H1 (cell line): ENCODE measurements around the gene ZBTB44. TPM values are rescaled to one million over a fixed set of nuclear protein-coding genes. Genes with fewer than 3 reads are reported as not detected.

Experiments
- CTCF ChIA-PET: fragments of 300-600 bp; sonication (Branson Sonifier 250); formaldehyde crosslinking; loops from one replicate; lab custom pipeline; 2021; ENCODE audit not compliant: partially characterized antibody; lab: Charles Lee
- POLR2A ChIA-PET: fragments of 300-600 bp; sonication (Branson Sonifier 250); formaldehyde crosslinking; loops from one replicate; lab custom pipeline; 2021; ENCODE audit warnings: inconsistent platforms; ENCODE audit not compliant: partially characterized antibody; lab: Charles Lee
- DNase-seq, 2 experiments: peaks; one replicate each; pipeline versions ENCODE4 v3.0.0 to v3.0.0-alpha.2; 2010 to 2022; ENCODE audit warnings: low spot score in 2 of 2, low read depth in 1 of 2, mixed read lengths in 1 of 2
- FAIRE-seq: peaks from 2 replicates; lab custom pipeline; 2011; peaks lifted over from hg19 to GRCh38; lab: Jason Lieb, UNC
- H2AFZ ChIP-seq: 2 replicates; pipeline ENCODE4 v1.8.1; 2012; ENCODE audit warnings: low read length, inconsistent platforms
- H2AK5ac ChIP-seq: 2 replicates; pipeline ENCODE4 v1.6.1; 2013; ENCODE audit warnings: low read depth, low read length
- H2BK120ac ChIP-seq: replicated peaks from 2 replicates; pipeline ENCODE3; 2013; ENCODE audit warnings: low read depth, low read length, inconsistent platforms
- H2BK12ac ChIP-seq: 2 replicates; pipeline ENCODE4 v1.6.1; 2013; ENCODE audit warnings: low read depth, low read length
- H2BK15ac ChIP-seq: 2 replicates; pipeline ENCODE4 v1.6.1; 2013; ENCODE audit warnings: low read length
- H2BK20ac ChIP-seq: 2 replicates; pipeline ENCODE4 v1.6.1; 2013; ENCODE audit warnings: low read length
- H2BK5ac ChIP-seq: 2 replicates; pipeline ENCODE4 v1.6.1; 2013; ENCODE audit warnings: low read depth, low read length
- H3K14ac ChIP-seq: 2 replicates; pipeline ENCODE4 v1.6.1; 2013; ENCODE audit warnings: inconsistent platforms; ENCODE audit not compliant: insufficient read length
- H3K18ac ChIP-seq: 2 replicates; pipeline ENCODE4 v1.6.1; 2013; ENCODE audit warnings: low read length; ENCODE audit errors: extremely low read depth
- H3K23ac ChIP-seq: 2 replicates; pipeline ENCODE4 v1.6.1; 2013; ENCODE audit warnings: inconsistent platforms; ENCODE audit not compliant: insufficient read length
- H3K23me2 ChIP-seq: 2 replicates; pipeline ENCODE4 v1.6.1; 2013; ENCODE audit warnings: low read depth, low read length
- H3K27ac ChIP-seq: 2 replicates; pipeline ENCODE4 v1.6.1; 2011; ENCODE audit warnings: low read depth, low read length, inconsistent platforms
- H3K27me3 ChIP-seq, 4 experiments: replicated peaks in 1 of 4; 1 replicate in 1 of 4; 2 replicates in 3 of 4; pipeline versions ENCODE4 v1.6.1 to v1.8.1; 2011 to 2013; ENCODE audit warnings: low read length in 3 of 4, mild to moderate bottlenecking in 3 of 4, inconsistent platforms in 2 of 4, mixed read lengths in 2 of 4, moderate library complexity in 1 of 4; ENCODE audit not compliant: control insufficient read depth in 3 of 4, insufficient read depth in 3 of 4; ENCODE audit errors: extremely low read depth in 1 of 4
- H3K36me3 ChIP-seq, 4 experiments: 2 replicates each; pipeline versions ENCODE4 v1.6.1 to v1.8.1; 2011 to 2013; ENCODE audit warnings: mild to moderate bottlenecking in 4 of 4, low read length in 3 of 4, moderate library complexity in 2 of 4, control low read depth in 1 of 4, inconsistent platforms in 1 of 4; ENCODE audit not compliant: insufficient read depth in 4 of 4, control insufficient read depth in 2 of 4
- H3K4ac ChIP-seq: replicated peaks from 2 replicates; pipeline ENCODE3; 2013; ENCODE audit warnings: low read length, low read depth, mixed read lengths, inconsistent platforms; ENCODE audit not compliant: insufficient read length
- H3K4me1 ChIP-seq, 4 experiments: replicated peaks in 1 of 4; 1 replicate in 1 of 4; 2 replicates in 3 of 4; pipeline versions ENCODE4 v1.6.1 to v1.8.1; 2011 to 2013; ENCODE audit warnings: low read length in 3 of 4, inconsistent platforms in 2 of 4, mixed read lengths in 1 of 4; ENCODE audit not compliant: insufficient read depth in 4 of 4, control insufficient read depth in 3 of 4
- H3K4me2 ChIP-seq, 2 experiments: 2 replicates each; pipeline versions ENCODE4 v1.6.1 to v1.8.1; 2011 to 2013; ENCODE audit warnings: low read depth in 2 of 2, low read length in 2 of 2, control low read depth in 1 of 2, inconsistent platforms in 1 of 2, mild to moderate bottlenecking in 1 of 2; ENCODE audit not compliant: insufficient read depth in 1 of 2
- H3K4me3 ChIP-seq, 4 experiments: fragments of 200-600, 300-600 bp in 1 of 4; sonication (generic), shearing (Covaris generic), sonication (Bioruptor Twin) in 1 of 4; 2 replicates each; pipeline versions ENCODE4 v1.5.1 to v1.8.1; 2011 to 2016; ENCODE audit warnings: low read length in 4 of 4, low read depth in 3 of 4, control low read depth in 2 of 4, inconsistent platforms in 2 of 4, mild to moderate bottlenecking in 2 of 4, mixed read lengths in 1 of 4, moderate library complexity in 1 of 4; ENCODE audit not compliant: insufficient read depth in 2 of 4; ENCODE audit errors: extremely low read depth in 1 of 4
- H3K56ac ChIP-seq: replicated peaks from 2 replicates; pipeline ENCODE3; 2013; ENCODE audit warnings: low read depth, mild to moderate bottlenecking, mixed read lengths, low read length, inconsistent platforms; ENCODE audit not compliant: insufficient read length
- H3K79me1 ChIP-seq: 2 replicates; pipeline ENCODE4 v1.6.1; 2013; ENCODE audit warnings: low read depth, low read length, control low read depth
- H3K79me2 ChIP-seq, 2 experiments: 2 replicates each; pipeline versions ENCODE4 v1.6.1 to v1.8.1; 2012 to 2013; ENCODE audit warnings: low read length in 2 of 2, mild to moderate bottlenecking in 2 of 2, inconsistent platforms in 1 of 2; ENCODE audit not compliant: insufficient read depth in 2 of 2, control insufficient read depth in 1 of 2
- H3K9ac ChIP-seq, 4 experiments: replicated peaks in 1 of 4; 1 replicate in 1 of 4; 2 replicates in 3 of 4; pipeline versions ENCODE4 v1.6.1 to v1.8.1; 2011 to 2013; ENCODE audit warnings: low read depth in 3 of 4, low read length in 3 of 4, control low read depth in 2 of 4, mild to moderate bottlenecking in 2 of 4, moderate library complexity in 2 of 4, inconsistent platforms in 1 of 4; ENCODE audit errors: extremely low read depth in 1 of 4
- H3K9me3 ChIP-seq, 2 experiments: 2 replicates each; pipeline versions ENCODE4 v1.6.1 to v1.8.1; 2012 to 2013; ENCODE audit warnings: mild to moderate bottlenecking in 2 of 2, moderate library complexity in 2 of 2, control low read depth in 1 of 2, inconsistent platforms in 1 of 2, low read depth in 1 of 2, low read length in 1 of 2, mixed read lengths in 1 of 2; ENCODE audit not compliant: insufficient read depth in 2 of 2
- H4K20me1 ChIP-seq, 2 experiments: replicated peaks in 1 of 2; 2 replicates each; pipeline versions ENCODE3 to v1.8.1; 2011 to 2013; ENCODE audit warnings: inconsistent platforms in 2 of 2, low read length in 2 of 2, mild to moderate bottlenecking in 1 of 2; ENCODE audit not compliant: insufficient read depth in 2 of 2, control insufficient read depth in 1 of 2
- H4K5ac ChIP-seq: 2 replicates; pipeline ENCODE4 v1.6.1; 2013; ENCODE audit warnings: low read length, low read depth, mixed read lengths, inconsistent platforms; ENCODE audit not compliant: insufficient read length
- H4K8ac ChIP-seq: 2 replicates; pipeline ENCODE4 v1.8.0; 2013; ENCODE audit warnings: mild to moderate bottlenecking, moderate library complexity, low read length, inconsistent platforms; ENCODE audit not compliant: insufficient read depth; ENCODE audit errors: extremely low read depth
- H4K91ac ChIP-seq: replicated peaks from 2 replicates; pipeline ENCODE3; 2013; ENCODE audit warnings: low read length, mixed read lengths, inconsistent platforms; ENCODE audit not compliant: insufficient read length
- JUN ChIP-seq: IDR thresholded peaks from 2 replicates; pipeline ENCODE4 v1.6.1; 2011; ENCODE audit warnings: low read depth, mild to moderate bottlenecking, improper control_type of control experiment, low read length
- POLR2AphosphoS5 ChIP-seq: IDR thresholded peaks from 2 replicates; pipeline ENCODE4 v1.6.1; 2011; ENCODE audit warnings: low read depth, low read length
- SIRT6 ChIP-seq: IDR thresholded peaks from one replicate; pipeline ENCODE4 v1.7.1; 2012; ENCODE audit warnings: low read length, inconsistent platforms
- polyA plus RNA-seq, 7 experiments: library from polyadenylated mRNA; depleted of rRNA in 3 of 7; stranded (reverse) in 5 of 7; unstranded in 2 of 7; fragments of >200 nt in 5 of 7; fragments of 200-250 nt in 2 of 7; gene quantifications; 1 replicate in 5 of 7; 2 replicates in 1 of 7; 4 replicates in 1 of 7; pipeline versions ENCODE4 v1.2.1 to v1.2.3, GENCODE V29; 2011 to 2013; ENCODE audit warnings: missing spikeins in 2 of 7, mixed read lengths in 2 of 7
- total RNA-seq: library from RNA; stranded (reverse); fragmentation: NEBNext Ultra II Directional; extraction: Animal tissue kit (Norgen Biotek cat#: 25700); gene quantifications from 2 replicates; pipeline ENCODE4 v1.2.1, GENCODE V29; 2021
- TF ChIP-seq, protein P1 (sequence below): IDR thresholded peaks from 2 replicates; pipeline ENCODE4 v1.6.1; 2012; ENCODE audit warnings: inconsistent platforms

The ZBTB44 gene
- total and polyA plus RNA-seq, 2 of the 8 experiments (the other 6 are each of a cell fraction or from before 2014, with no cell fraction given), result 37.2 to 158 TPM

DNA sequence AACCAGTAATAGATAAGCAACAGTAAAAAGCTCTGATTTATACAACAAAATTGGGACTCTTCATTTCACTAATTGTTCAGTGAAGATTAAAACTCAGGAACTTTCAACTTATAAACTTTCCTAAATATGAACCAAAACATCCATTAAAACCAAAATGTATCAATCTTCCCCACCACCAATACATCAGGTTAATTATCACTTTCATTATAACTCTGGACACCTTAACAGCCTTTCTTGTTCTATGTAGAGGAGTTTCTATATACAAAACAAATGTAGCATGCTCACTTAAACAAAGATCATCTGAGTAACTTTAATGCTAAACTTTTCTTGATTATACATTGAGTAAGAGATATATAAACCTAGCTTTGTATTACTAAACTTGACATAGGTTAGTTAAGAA is 80.4 kb downstream of the ZBTB44 start:
- Histone ChIP-seq H3K79me2 (0 out of 4 replicates have a peak, but pooled peaks cover 0 to 2% of the 10 kb centered on the region in 2 experiments), H2BK15ac (no peak overlapping the region), H2BK120ac (no peak overlapping the region), H4K20me1 (no peaks in the 10 kb centered on the region), H2BK5ac (no peak overlapping the region), H2BK12ac (no peak overlapping the region), H4K8ac (no peak overlapping the region), H3K27me3 (peaks cover 0 to 1% (median 0%) of the 10 kb centered on the region in 4 experiments; a peak in 1 of 7 replicates), H3K36me3 (peaks cover 4 to 34% (median 21%) of the 10 kb centered on the region in 4 experiments; a peak in 6 of 8 replicates), H3K23me2 (no peaks in the 10 kb centered on the region), H3K56ac (no peak overlapping the region), H3K14ac (no peak overlapping the region), H3K23ac (no peak overlapping the region), H2AK5ac (no peak overlapping the region), H4K5ac (no peak overlapping the region), H3K9ac (no peak overlapping the region), H3K27ac (no peak overlapping the region), H2AFZ (no peak overlapping the region), H2BK20ac (no peak overlapping the region), H3K9me3 (no peaks in the 10 kb centered on the region), H3K4ac (no peak overlapping the region), H4K91ac (no peak overlapping the region), H3K4me2 (no peak overlapping the region), H3K4me3 (no peak overlapping the region), H3K18ac (no peak overlapping the region), H3K4me1 (no peaks in the 10 kb centered on the region), H3K79me1 (no peaks in the 10 kb centered on the region)
- CTCF ChIA-PET, result no interaction called here
- TF ChIP-seq, protein P1, sequence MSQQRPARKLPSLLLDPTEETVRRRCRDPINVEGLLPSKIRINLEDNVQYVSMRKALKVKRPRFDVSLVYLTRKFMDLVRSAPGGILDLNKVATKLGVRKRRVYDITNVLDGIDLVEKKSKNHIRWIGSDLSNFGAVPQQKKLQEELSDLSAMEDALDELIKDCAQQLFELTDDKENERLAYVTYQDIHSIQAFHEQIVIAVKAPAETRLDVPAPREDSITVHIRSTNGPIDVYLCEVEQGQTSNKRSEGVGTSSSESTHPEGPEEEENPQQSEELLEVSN, result no peak
- TF ChIP-seq JUN, result no peak
- no peak for TF ChIP-seq SIRT6
- TF ChIP-seq POLR2AphosphoS5, result no peak
- POLR2A ChIA-PET, result no interaction called here
- no peak for FAIRE-seq
- no peak for DNase-seq
